ENCODE results near the gene PPIF.

Gene PPIF

GRCh38 chr10:79314761-79315601 is 32.3 kb upstream of the PPIF start:
- DNase-seq: no peak

DNA sequence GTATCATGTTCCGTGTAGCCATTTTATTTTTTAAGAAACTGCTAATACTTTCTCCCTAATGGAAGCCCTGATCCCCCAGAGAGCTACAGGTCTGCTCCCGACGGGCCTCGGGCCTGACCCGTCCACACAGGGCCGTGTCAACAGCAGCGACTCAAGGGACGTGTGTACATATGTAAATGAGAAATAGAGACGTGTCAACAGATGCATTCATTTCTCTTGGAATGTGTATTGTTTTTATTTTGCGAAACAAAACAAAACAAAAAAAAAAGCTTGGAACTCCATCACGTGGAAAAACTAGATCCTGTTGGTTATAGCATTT is 31.7 kb upstream of the PPIF start:
- DNase-seq: no peak

- no peak for DNase-seq
Observed at GRCh38 chr10:79316671-79317431, 30.4 kb upstream of the PPIF start.

DNA sequence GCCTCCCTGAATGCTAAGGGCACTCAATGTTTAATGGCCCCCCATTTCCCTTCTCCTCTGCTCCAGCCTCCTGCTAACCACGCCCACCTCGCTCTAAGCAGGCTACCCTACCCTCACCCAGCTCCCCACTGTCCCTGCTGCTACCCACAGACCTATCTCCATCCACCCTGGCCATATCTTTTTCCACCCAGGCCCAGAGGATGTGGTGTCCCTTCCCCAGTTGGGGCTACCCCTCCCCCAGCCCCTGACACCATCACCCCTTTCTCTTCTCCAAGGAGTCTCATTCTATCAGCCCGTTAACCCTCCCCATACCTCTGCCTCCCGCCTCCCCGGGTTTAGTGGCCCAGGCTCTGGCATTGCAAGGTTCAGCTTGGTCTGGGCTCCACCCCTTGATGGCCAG is 28.9 kb upstream of the PPIF start:
- no peak for DNase-seq

GRCh38 chr10:79319115-79319771 is 28.0 kb upstream of the PPIF start:
- DNase-seq: peak in 1 of 2 donors; percentile 25

- DNase-seq: peak in 1 of 2 donors; percentile 44
Observed at GRCh38 chr10:79320316-79320715, 27.0 kb upstream of the PPIF start.

- DNase-seq: peak; percentile 94 to 98
Observed at GRCh38 chr10:79320820-79321493, 26.3 kb upstream of the PPIF start.

GRCh38 chr10:79321494-79321882 is 25.8 kb upstream of the PPIF start:
- no peak for DNase-seq

- no peak for DNase-seq
Observed at GRCh38 chr10:79321951-79322350, 25.3 kb upstream of the PPIF start.

GRCh38 chr10:79322616-79323543 is 24.4 kb upstream of the PPIF start:
- peak in 1 of 2 donors; percentile 58 for DNase-seq

GRCh38 chr10:79323602-79324001 is 23.7 kb upstream of the PPIF start:
- DNase-seq: no peak

DNA sequence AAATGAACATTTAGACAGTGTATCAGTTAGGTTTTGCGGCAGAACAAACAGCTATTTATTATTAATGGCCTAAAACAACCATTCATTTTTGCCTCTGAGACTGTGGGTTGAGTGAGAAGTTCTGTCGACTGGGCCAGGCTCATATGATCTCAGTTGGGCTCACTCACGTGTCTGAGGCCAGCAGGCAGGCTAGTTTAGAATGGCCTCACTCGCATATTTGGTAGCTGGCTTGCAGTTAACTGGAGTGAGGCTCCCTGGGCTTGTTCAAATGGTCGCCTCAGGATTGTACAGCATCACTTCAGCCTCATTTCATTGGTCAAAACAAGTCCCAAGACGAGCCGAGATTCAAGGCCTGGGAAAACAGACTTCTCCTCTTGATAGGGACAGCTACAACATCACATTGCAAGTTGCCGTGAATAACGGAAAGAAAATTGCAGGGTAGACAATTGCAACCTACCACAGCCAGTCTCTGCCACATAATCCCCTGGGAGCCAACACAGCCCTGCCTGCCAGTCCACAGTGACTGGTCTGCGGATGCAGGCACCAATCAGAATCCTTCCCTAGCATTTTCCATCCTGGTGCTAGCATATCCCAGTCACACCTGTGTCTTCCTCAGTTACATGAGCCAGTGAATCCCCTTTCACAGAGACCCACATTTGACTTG is 23.1 kb upstream of the PPIF start:
- DNase-seq: no peak

- DNase-seq: no peak
Observed at GRCh38 chr10:79326361-79327089, 20.7 kb upstream of the PPIF start.

DNA sequence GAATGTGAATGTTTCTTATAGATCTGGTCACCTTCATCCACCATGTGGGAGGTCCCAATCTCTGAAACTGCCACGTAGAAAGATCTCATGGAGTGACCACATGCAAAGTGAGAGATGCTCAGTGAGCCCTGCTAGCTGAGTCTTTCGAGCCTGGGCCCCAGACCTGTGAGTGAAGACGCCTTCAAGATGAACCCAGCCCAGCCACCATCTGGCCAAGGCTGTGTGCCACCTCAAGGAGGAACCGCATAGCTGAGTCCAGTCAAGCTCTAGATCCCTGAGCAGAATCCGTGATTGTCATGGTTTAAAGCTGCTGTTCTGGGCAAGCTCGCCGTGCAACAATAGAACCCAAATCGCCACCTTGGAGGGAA is 20.2 kb upstream of the PPIF start:
- no peak for DNase-seq

DNA sequence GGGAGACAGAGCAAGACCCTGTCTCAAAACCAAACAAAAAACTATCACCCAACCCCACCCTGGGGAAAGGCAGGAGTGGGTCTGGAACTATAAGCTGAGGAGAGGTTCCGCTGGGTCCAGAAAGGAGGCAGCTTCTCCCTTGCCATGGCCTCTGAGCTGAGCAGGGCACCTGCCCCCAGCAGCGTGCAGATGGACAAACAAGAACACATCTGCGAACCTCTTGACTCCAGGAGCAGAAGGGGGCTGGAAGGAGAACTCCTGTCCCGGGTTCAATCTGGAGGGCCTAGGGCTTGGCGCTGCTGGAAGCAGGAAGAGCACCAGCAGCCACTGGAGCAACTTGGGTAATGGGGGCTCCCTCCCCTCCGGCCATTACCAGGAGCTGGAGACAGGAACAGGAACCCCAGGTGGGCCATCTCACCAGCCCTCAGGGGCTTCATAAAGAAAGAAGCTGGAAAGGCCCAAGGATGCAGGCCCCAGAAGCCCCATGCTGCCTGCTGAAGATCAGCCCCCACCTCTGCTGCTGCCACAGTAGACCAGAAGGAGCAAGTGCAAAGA is 19.0 kb upstream of the PPIF start:
- DNase-seq: no peak

DNA sequence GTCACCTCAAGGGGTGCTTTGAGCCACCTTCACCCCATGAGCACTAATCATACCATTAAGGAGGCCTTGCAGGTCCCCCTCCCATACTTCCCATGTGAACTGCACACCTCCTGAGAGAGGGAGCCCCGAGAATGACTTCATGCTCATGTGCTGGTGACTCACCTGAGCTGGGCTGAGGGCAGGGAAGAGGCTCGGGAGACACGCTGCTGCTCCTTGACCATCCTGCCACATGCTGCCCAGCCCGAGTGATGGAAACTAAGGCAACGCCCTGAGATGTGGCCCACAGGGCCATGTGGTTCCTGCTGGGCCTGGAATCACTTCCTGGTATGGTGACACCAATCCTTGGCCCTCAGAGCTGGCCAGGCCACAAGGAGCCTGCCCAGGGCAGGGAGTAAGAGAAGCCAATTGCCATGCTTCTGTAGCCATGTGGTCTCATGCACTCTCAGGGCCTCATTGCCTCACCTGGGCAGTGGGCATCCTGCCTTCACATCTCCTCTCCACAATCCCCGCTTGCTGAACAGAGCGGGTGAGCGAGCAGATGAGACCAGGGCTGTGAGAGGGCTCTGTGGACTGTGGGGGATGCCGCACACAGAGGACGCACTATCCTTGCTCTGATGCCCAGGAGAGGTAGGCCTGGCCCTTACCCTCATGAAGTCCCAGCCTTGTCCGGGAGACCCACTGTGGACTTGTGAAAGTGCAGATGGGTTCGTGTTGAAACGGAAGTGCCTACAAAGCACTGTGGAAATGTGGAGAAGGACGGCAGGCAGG is 18.3 kb upstream of the PPIF start:
- peak; percentile 22 to 47 for DNase-seq

DNA sequence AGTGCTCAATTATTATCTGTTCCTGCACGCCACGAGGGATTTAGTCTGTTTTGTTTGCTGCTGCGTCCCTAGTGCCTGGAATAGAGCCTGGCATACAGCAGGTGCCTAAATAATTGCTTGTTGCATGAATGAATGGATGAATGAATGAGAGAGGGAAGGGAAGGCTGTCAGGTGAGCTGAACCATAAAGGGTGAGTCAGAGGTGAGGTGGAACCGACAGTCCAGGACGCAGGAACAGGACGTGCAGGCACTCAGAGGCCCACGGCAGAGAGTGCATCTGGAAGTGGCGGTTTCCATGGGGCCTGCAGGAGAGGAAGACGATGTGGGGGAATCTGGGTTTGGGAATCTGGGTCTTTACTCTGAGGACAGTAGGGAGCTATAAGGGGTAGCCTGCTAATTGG is 17.7 kb upstream of the PPIF start:
- DNase-seq: no peak

- peak in 1 of 2 donors; percentile 17 for DNase-seq
Observed at GRCh38 chr10:79331226-79331625, 16.0 kb upstream of the PPIF start.

DNA sequence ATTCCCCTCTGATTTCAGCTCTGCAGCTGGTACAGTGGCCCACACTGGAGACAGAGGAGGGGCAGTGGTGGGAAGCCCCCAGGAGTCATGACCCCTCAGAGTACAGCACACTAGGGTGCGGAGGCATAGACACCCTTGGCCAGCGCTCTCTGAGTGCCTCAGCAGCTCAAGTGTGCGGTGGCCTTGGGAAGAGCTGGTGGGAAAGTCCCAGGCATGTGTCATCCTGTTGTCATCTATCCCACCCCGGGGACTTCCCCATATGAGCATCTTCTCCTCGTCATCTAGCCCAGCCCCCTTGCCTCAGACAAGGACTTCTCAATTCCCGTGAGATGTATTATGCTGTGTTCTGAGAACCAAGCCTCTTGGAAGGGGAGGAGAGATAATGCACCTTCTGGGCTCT is 15.6 kb upstream of the PPIF start:
- DNase-seq: peak; percentile 95 to 99

Data from inflammatory macrophage treated with lipopolysaccharide for 1 hour (primary cell).